SU-DHL-6 (cell line): ENCODE data around the gene AXIN2.

Experiments used
- H2AFZ ChIP-seq: fragments of 200-600 bp; sonication (generic); 2 replicates; pipeline ENCODE4 v1.6.1; 2014; ENCODE audit warnings: low read depth, mild to moderate bottlenecking, moderate library complexity, mixed read lengths, antibody characterized with exemption, low read length; ENCODE audit not compliant: severe bottlenecking
- H3F3A ChIP-seq: fragments of 200-600 bp; shearing (Covaris generic); 2 replicates; pipeline ENCODE4 v1.6.0; 2016; ENCODE audit warnings: antibody characterized with exemption, mild to moderate bottlenecking; ENCODE audit not compliant: insufficient read depth
- H3K27ac ChIP-seq: fragments of 200-600 bp; sonication (generic); 2 replicates; pipeline ENCODE4 v1.5.1; 2016; ENCODE audit warnings: low read depth, mild to moderate bottlenecking, low read length, moderate library complexity, mixed read lengths
- H3K27me3 ChIP-seq: fragments of 200-600 bp; sonication (generic), shearing (Covaris generic); 2 replicates; pipeline ENCODE4 v1.6.0; 2014; ENCODE audit warnings: mild to moderate bottlenecking, low read length
- H3K36me3 ChIP-seq: fragments of 200-600 bp; sonication (generic); 2 replicates; pipeline ENCODE4 v1.6.1; 2014; ENCODE audit warnings: mild to moderate bottlenecking, low read length, mixed read lengths
- H3K4me2 ChIP-seq: fragments of 300-600, 200-600 bp; shearing (Covaris generic), sonication (generic); 2 replicates; pipeline ENCODE4 v1.6.0; 2014; ENCODE audit warnings: low read length, low read depth, mild to moderate bottlenecking; ENCODE audit not compliant: poor library complexity, severe bottlenecking
- H3K4me3 ChIP-seq: fragments of 200-600 bp; sonication (generic); 2 replicates; pipeline ENCODE4 v1.5.1; 2014; ENCODE audit warnings: antibody characterized with exemption, low read length, mild to moderate bottlenecking, mixed read lengths; ENCODE audit not compliant: insufficient read depth, poor library complexity, severe bottlenecking
- H3K79me2 ChIP-seq: fragments of 200-600 bp; sonication (generic); 2 replicates; pipeline ENCODE4 v1.6.1; 2014; ENCODE audit warnings: mild to moderate bottlenecking, low read length, moderate library complexity; ENCODE audit not compliant: insufficient read depth
- H3K9ac ChIP-seq: fragments of 200-600 bp; sonication (generic); 2 replicates; pipeline ENCODE4 v1.7.0; 2014; ENCODE audit warnings: mild to moderate bottlenecking, low read length
- H3K9me2 ChIP-seq: fragments of 200-600 bp; sonication (generic); replicated peaks from 2 replicates; pipeline ENCODE4 v1.6.1; 2014; ENCODE audit warnings: low read length; ENCODE audit not compliant: insufficient read depth
- H3K9me3 ChIP-seq: fragments of 200-600 bp; sonication (generic); 2 replicates; pipeline ENCODE4 v1.6.1; 2014; ENCODE audit warnings: low read length, mixed read lengths; ENCODE audit not compliant: insufficient read depth
- H4K20me1 ChIP-seq: fragments of 200-600 bp; sonication (generic); 2 replicates; pipeline ENCODE4 v1.6.1; 2014; ENCODE audit warnings: low read depth, mild to moderate bottlenecking, antibody characterized with exemption, low read length, moderate library complexity, mixed read lengths
- CTCF ChIP-seq: fragments of 200-600 bp; sonication (generic); IDR thresholded peaks from one replicate; pipeline ENCODE4 v1.5.1; 2017; ENCODE audit warnings: antibody characterized with exemption, mild to moderate bottlenecking, low read length, moderate library complexity; ENCODE audit not compliant: insufficient read depth, poor library complexity, severe bottlenecking
- EZH2phosphoT487 ChIP-seq: fragments of 200-600 bp; sonication (generic), shearing (Covaris generic); conservative IDR thresholded peaks from 2 replicates; pipeline ENCODE4 v1.6.1; 2018; ENCODE audit warnings: mild to moderate bottlenecking, antibody characterized with exemption, low read length, moderate library complexity, mixed read lengths

Gene AXIN2

GRCh38 chr17:65572186-65572580 lies 10.7 kb upstream of the AXIN2 start:
- H4K20me1 ChIP-seq: no peaks in the 10 kb centered on the region
- H3F3A ChIP-seq: no peaks in the 10 kb centered on the region
- TF ChIP-seq EZH2phosphoT487 (no peak), CTCF (no peak)
- H3K27ac ChIP-seq: no peak overlapping the region
- H3K9me3 ChIP-seq: no peaks in the 10 kb centered on the region
- H3K4me2 ChIP-seq: no peak overlapping the region
- H3K4me3 ChIP-seq: no peak overlapping the region
- H3K79me2 ChIP-seq: no peaks in the 10 kb centered on the region
- H3K9ac ChIP-seq: no peak overlapping the region
- H2AFZ ChIP-seq: no peak overlapping the region
- H3K36me3 ChIP-seq: no peaks in the 10 kb centered on the region
- H3K27me3 ChIP-seq: no peaks in the 10 kb centered on the region
- H3K9me2 ChIP-seq: no peaks in the 10 kb centered on the region

GRCh38 chr17:65568918-65569317 lies 7.5 kb upstream of the AXIN2 start:
- Histone ChIP-seq H3K9ac (no peak overlapping the region), H4K20me1 (no peaks in the 10 kb centered on the region), H2AFZ (no peak overlapping the region), H3K9me2 (no peaks in the 10 kb centered on the region), H3F3A (no peaks in the 10 kb centered on the region), H3K4me3 (no peak overlapping the region), H3K4me2 (no peak overlapping the region), H3K27ac (no peak overlapping the region), H3K27me3 (no peaks in the 10 kb centered on the region), H3K79me2 (no peaks in the 10 kb centered on the region), H3K9me3 (no peaks in the 10 kb centered on the region), H3K36me3 (no peaks in the 10 kb centered on the region)
- TF ChIP-seq EZH2phosphoT487 (no peak), CTCF (no peak)

GRCh38 chr17:65567566-65567965 lies 6.1 kb upstream of the AXIN2 start:
- Histone ChIP-seq H2AFZ (no peak overlapping the region), H3K4me3 (no peak overlapping the region), H3K9me3 (no peaks in the 10 kb centered on the region), H3K4me2 (no peak overlapping the region), H3K9me2 (no peaks in the 10 kb centered on the region), H3K36me3 (no peaks in the 10 kb centered on the region), H3K79me2 (no peaks in the 10 kb centered on the region), H3K9ac (no peak overlapping the region), H3K27me3 (no peaks in the 10 kb centered on the region), H3F3A (no peaks in the 10 kb centered on the region), H4K20me1 (no peaks in the 10 kb centered on the region), H3K27ac (no peak overlapping the region)
- TF ChIP-seq EZH2phosphoT487: no peak
- no peak for TF ChIP-seq CTCF

GRCh38 chr17:65565559-65565958 lies 4.1 kb upstream of the AXIN2 start:
- Histone ChIP-seq H3K9ac (no peak overlapping the region), H3K9me3 (no peaks in the 10 kb centered on the region), H3K27me3 (no peaks in the 10 kb centered on the region), H3F3A (no peaks in the 10 kb centered on the region), H2AFZ (no peak overlapping the region), H4K20me1 (no peaks in the 10 kb centered on the region), H3K4me3 (no peak overlapping the region), H3K9me2 (no peaks in the 10 kb centered on the region), H3K4me2 (no peak overlapping the region), H3K27ac (no peak overlapping the region), H3K79me2 (no peaks in the 10 kb centered on the region), H3K36me3 (no peaks in the 10 kb centered on the region)
- no peak for TF ChIP-seq CTCF
- TF ChIP-seq EZH2phosphoT487: no peak
